Ovary (tissue), 3 donors: ENCODE results near the gene NLRC5.

ENCODE experiments used
- CTCF ChIP-seq, 3 donors: fragments of 450-650 bp in 2 of 3; fragments of 200-600 bp in 1 of 3; IDR thresholded peaks; one replicate each; pipeline versions ENCODE4 v1.5.1 to v1.8.0; 2016 to 2022; ENCODE audit warnings: antibody characterized with exemption in 3 of 3, mild to moderate bottlenecking in 1 of 3
- POLR2A ChIP-seq: fragments of 450-650 bp; IDR thresholded peaks from one replicate; pipeline ENCODE4 v1.6.1; 2017; ENCODE audit warnings: antibody characterized with exemption, mild to moderate bottlenecking, moderate library complexity
- donor health status: DM: no; HTN: no; CAD: no.

DNA sequence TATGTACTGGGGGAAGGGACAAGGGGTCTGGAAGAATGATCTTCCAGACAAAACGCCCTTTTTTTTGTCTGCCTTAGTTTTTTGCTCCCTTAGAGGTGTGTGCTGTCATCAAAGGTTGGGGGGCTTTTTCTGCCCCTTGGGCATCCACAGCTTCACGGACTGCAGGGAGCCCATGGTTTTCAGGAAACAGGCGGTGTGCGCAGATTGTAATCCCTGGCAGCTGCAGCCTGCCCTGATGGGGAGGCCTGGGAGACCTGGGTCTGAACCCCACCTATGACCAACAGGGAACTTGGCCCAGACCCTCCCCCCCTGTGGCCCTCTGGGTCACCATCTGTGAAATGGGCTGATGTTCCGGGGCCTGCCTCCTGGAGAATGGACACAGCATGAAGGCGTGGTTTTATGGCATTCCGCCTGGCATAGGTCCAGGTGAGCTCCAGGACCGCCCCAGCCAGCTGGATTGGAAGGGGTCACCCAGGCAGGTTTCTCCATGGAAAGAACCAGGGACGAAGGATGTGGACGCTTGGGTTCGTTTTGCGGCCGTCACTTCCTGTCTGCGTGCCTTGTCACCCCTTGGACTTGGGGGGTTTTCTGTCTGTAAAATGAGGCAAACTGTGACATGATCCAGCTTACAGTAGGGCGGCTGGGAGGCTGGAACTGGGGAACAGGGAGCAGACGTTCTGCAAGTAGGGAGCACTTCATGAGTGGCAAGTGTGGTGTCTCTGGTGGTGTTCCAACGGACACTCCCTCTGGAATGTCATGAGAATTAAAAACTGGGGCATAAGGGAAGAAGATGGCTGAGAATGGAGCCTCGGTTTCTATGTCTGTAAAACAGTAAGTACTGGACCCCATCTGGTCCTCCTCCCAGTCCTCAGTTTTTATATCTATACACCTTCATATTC is 104.6 kb downstream of the NLRC5 start:
- TF ChIP-seq CTCF (IDR thresholded peaks at IDR 0.05) (no peak), POLR2A (no peak)
